Measurements from ENCODE around the gene KIRREL1.
A peak's percentile ranks its signal among the peaks of the same experiment; 100 is the strongest.

The KIRREL1 gene

GRCh38 chr1:157993147-157993917 is at the start of gene KIRREL1:
Gene KIRREL1, plus strand, starts transcription at chr1:157993645. Its CDS starts 32 bp downstream, at chr1:157993677.
- DNase-seq = no peak

GRCh38 chr1:157944663-157945280 is 48.7 kb upstream of the KIRREL1 start:
- DNase-seq = no peak

- DNase-seq = peak in 1 of 2 donors; percentile 17
Observed at GRCh38 chr1:157948312-157949073, 45.0 kb upstream of the KIRREL1 start.

GRCh38 chr1:157949074-157949354 is 44.4 kb upstream of the KIRREL1 start:
- no peak for DNase-seq

- DNase-seq = no peak
Observed at GRCh38 chr1:157951230-157951629, 42.2 kb upstream of the KIRREL1 start.

GRCh38 chr1:157952601-157953000 is 40.8 kb upstream of the KIRREL1 start:
- DNase-seq = no peak

GRCh38 chr1:157955221-157955620 is 38.2 kb upstream of the KIRREL1 start:
- no peak for DNase-seq

GRCh38 chr1:157955857-157956256 is 37.6 kb upstream of the KIRREL1 start:
- DNase-seq = no peak

GRCh38 chr1:157956732-157957131 is 36.7 kb upstream of the KIRREL1 start:
- DNase-seq = no peak

- DNase-seq = no peak
Observed at GRCh38 chr1:157958263-157958662, 35.2 kb upstream of the KIRREL1 start.

GRCh38 chr1:157959750-157960149 is 33.7 kb upstream of the KIRREL1 start:
- no peak for DNase-seq

GRCh38 chr1:157960773-157961172 is 32.7 kb upstream of the KIRREL1 start:
- DNase-seq = no peak

GRCh38 chr1:157961805-157962762 is 31.4 kb upstream of the KIRREL1 start:
- no peak for DNase-seq

GRCh38 chr1:157963713-157964112 is 29.7 kb upstream of the KIRREL1 start:
- DNase-seq = peak; percentile 47 to 48

GRCh38 chr1:157965584-157965983 is 27.9 kb upstream of the KIRREL1 start:
- DNase-seq = no peak

- DNase-seq = no peak
Observed at GRCh38 chr1:157966031-157966537, 27.4 kb upstream of the KIRREL1 start.

GRCh38 chr1:157967205-157967604 is 26.2 kb upstream of the KIRREL1 start:
- DNase-seq = no peak

GRCh38 chr1:157968508-157968907 is 24.9 kb upstream of the KIRREL1 start:
- no peak for DNase-seq

GRCh38 chr1:157968946-157969345 is 24.5 kb upstream of the KIRREL1 start:
- DNase-seq = no peak

- DNase-seq = no peak
Observed at GRCh38 chr1:157969697-157970485, 23.6 kb upstream of the KIRREL1 start.

GRCh38 chr1:157971769-157972168 is 21.7 kb upstream of the KIRREL1 start:
- no peak for DNase-seq
